Hematopoietic multipotent progenitor cell (in vitro differentiated cells): ENCODE measurements around the gene ANKRD28. TPM values are rescaled to one million over a fixed set of nuclear protein-coding genes. Genes with fewer than 3 reads are reported as not detected.
"Not testable (repeated sequence)": the region's sequence is repeated elsewhere in the genome, so short reads cannot be mapped to it uniquely, and the experiment has no call there.

Experiments
- DNase-seq, 3 donors: peaks; one replicate each; pipeline ENCODE4 v3.0.0-alpha.2; 2011 to 2015; ENCODE audit warnings: low read depth in 2 of 3, low spot score in 2 of 3
- total RNA-seq: library from RNA; depleted of rRNA; stranded (reverse); fragments of >200 nt; gene quantifications from one replicate; pipeline ENCODE4 v1.2.3, GENCODE V29; 2012

Gene ANKRD28
- total RNA-seq, 1 donor: 403 TPM

- peak in 1 of 3 donors; percentile 36 for DNase-seq
These were observed 19.4 kb downstream of the ANKRD28 start for GRCh38 chr3:15778332-15778858.

GRCh38 chr3:15774931-15775560, 22.7 kb downstream of the ANKRD28 start:
- DNase-seq: not testable (repeated sequence)

GRCh38 chr3:15771444-15771843, 26.3 kb downstream of the ANKRD28 start:
- DNase-seq: no peak

GRCh38 chr3:15769256-15769915, 28.4 kb downstream of the ANKRD28 start:
- DNase-seq: peak in 1 of 3 donors; percentile 5

GRCh38 chr3:15768421-15769255, 29.1 kb downstream of the ANKRD28 start:
- peak in 1 of 3 donors; percentile 20 for DNase-seq

- DNase-seq: no peak
These were observed 31.4 kb downstream of the ANKRD28 start for GRCh38 chr3:15766406-15766805.

- no peak for DNase-seq
These were observed 39.5 kb downstream of the ANKRD28 start for GRCh38 chr3:15758295-15758694.

- no peak for DNase-seq
These were observed 40.0 kb downstream of the ANKRD28 start for GRCh38 chr3:15757824-15758223.

GRCh38 chr3:15756505-15756904, 41.3 kb downstream of the ANKRD28 start:
- DNase-seq: no peak

GRCh38 chr3:15755780-15756179, 42.0 kb downstream of the ANKRD28 start:
- no peak for DNase-seq

- DNase-seq: no peak
These were observed 42.6 kb downstream of the ANKRD28 start for GRCh38 chr3:15755181-15755580.

GRCh38 chr3:15754047-15754446, 43.7 kb downstream of the ANKRD28 start:
- no peak for DNase-seq

GRCh38 chr3:15753056-15753710, 44.6 kb downstream of the ANKRD28 start:
- DNase-seq: no peak

- DNase-seq: no peak
These were observed 46.9 kb downstream of the ANKRD28 start for GRCh38 chr3:15750879-15751278.

- no peak for DNase-seq
These were observed 47.6 kb downstream of the ANKRD28 start for GRCh38 chr3:15750143-15750542.

GRCh38 chr3:15745896-15746295, 51.9 kb downstream of the ANKRD28 start:
- DNase-seq: not testable (repeated sequence)

- no peak for DNase-seq
These were observed 53.6 kb downstream of the ANKRD28 start for GRCh38 chr3:15744176-15744575.

- DNase-seq: no peak
These were observed 54.2 kb downstream of the ANKRD28 start for GRCh38 chr3:15743587-15744009.

- not testable (repeated sequence) for DNase-seq
These were observed 55.5 kb downstream of the ANKRD28 start for GRCh38 chr3:15742236-15742635.

GRCh38 chr3:15738616-15739005, 59.2 kb downstream of the ANKRD28 start:
- DNase-seq: not testable (repeated sequence)

GRCh38 chr3:15731024-15731423, 66.8 kb downstream of the ANKRD28 start:
- no peak for DNase-seq
